GM19035 (cell line): ENCODE measurements around the gene CRTAC1.
"Not testable (repeated sequence)": the region's sequence is repeated elsewhere in the genome, so short reads cannot be mapped to it uniquely, and the experiment has no call there.

Experiments
- ATAC-seq: cut with Tn5 transposase; IDR thresholded peaks from one replicate; pipeline ENCODE4 v1.9.1; 2021; ENCODE audit not compliant: unreplicated experiment

Gene CRTAC1

DNA sequence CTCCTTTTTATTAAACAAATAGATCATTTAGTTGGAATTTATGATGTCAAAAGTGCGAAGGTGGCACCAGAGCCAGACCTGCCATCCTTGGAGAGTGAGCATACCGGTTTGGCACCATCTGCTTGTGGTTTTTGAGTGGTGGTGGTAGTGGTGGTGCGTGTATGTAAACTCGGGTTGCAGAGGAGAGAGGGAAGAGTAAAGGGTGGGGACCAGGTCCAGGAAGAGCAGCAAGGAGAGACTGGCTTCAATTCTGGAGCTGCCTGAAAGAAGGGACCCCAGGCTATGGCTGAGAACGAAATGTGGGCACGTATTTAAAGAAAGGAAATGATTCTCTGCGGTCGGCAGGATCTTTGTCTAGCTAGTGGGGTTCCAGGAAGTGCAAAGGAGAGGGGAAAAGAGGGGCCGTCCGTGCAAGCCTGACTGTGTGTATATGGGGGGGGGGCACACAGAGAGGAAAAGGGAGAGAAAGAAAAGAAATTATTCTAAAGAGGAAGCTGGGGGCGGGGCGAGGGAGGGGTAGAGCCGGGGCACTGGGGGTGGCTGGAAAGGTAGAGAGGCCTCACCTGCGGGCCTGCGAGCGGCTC is 181.2 kb downstream of the CRTAC1 start:
- peak; percentile 36 for ATAC-seq

DNA sequence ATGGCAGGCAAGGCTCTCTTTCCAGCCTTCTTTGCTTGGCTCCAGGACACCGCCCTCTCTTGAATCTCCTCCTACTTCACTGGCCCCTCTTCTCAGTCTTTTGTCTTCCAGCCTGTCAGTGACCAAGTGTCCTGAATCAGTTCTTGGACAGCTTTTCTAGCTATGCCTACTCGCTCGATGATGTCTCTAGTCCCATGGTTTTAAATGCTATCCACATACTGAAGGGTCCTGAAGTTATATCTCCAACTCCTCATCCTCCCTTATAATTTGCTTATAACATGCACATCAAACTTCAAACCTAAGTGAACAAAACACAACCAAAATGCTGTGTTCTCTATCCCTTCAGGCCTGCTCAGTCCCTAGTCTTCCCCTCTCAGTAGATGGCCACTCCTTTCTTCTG is 185.7 kb downstream of the CRTAC1 start:
- ATAC-seq, result no peak

GRCh38 chr10:97843972-97844371 is 186.4 kb downstream of the CRTAC1 start:
- ATAC-seq, result not testable (repeated sequence)

DNA sequence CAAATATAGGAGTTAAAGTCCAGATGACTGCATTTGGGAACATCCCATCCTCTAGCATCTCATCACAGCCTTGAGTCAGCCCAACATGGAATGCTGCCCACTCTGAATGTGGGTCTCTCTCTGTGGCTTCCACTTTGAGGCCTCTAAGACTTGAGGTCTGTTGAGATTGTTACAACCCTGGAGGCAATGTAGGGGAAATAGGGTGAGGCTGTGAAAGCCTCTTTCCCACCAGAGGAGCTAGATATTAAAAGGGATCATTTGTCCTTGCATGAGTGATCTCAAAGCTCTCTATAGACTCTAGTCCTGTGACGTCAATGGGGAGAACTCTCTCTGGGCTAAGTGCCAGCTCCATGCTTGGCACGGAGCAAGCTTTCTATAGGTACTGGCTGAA is 187.1 kb downstream of the CRTAC1 start:
- ATAC-seq, result no peak

GRCh38 chr10:97842656-97843280 is 187.7 kb downstream of the CRTAC1 start:
- no peak for ATAC-seq

DNA sequence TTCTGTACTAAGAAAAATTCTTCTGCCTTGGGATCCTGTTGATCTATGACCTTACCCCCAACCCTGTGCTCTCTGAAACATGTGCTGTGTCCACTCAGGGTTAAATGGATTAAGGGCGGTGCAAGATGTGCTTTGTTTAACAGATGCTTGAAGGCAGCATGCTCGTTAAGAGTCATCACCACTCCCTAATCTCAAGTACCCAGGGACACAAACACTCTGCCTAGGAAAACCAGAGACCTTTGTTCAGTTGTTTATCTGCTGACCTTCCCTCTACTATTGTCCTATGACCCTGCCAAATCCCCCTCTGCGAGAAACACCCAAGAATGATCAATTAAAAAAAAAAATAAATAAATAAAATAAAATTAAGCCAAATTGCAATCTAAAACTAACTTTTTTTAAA is 188.3 kb downstream of the CRTAC1 start:
- ATAC-seq, result not testable (repeated sequence)

GRCh38 chr10:97841166-97841565 is 189.3 kb downstream of the CRTAC1 start:
- not testable (repeated sequence) for ATAC-seq

DNA sequence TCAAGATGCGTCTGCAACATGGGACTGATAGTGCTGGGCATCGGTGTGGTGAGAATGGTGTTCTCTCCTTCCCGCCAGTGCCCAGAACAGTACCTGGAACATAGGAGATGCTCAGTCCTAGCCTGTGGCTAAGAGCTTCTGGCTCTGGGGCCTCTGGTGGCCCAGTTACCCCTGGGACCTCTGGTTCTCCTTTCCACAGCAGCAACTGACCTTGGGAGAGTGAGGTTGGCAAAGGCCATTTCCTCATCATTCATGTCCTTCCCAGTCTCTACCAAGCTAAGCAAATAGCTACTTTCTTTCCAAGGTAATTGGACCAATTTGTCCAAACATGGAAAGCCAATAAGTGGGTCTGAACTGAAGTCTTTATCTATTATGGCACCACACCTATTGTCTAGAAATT is 192.3 kb downstream of the CRTAC1 start:
- no peak for ATAC-seq

DNA sequence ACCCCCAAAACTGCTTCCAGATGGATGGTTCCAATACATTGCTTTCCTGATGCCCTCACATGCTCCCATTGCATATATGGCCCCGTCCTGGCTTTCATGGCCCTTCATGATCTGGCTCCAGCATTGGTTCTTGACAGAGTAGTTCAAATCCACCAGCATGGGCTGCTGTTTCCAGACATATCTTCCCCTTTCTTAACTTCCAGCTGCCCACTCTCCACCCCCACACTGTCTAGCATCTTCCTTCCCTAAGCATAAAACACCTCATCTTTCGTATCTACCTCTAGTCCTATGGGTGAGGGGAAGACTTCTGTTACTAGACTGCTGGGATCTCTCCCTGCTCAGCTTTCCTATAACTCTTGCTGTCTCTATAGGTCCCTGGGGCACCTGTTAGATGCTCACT is 194.0 kb downstream of the CRTAC1 start:
- no peak for ATAC-seq

GRCh38 chr10:97831259-97831658 is 199.2 kb downstream of the CRTAC1 start:
- ATAC-seq, result no peak

DNA sequence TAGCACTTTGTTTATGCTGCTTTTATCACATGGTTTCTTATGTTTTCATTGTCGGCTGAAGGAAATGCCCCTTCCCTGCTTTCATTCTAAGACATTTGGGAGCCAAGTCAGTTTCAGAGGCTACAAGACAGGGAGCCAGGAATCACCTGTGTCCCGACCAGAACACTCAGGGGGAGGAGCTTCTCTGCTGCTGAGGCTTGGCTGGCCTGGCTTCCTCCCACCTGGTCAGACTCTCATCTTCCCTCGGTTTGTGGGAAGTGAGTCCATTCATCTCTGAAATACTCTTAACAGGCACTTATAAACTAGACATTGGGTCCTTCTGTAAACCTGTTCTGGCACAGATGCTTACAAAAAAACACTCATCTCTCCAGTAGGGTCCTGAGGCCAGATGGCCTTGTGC is 200.4 kb downstream of the CRTAC1 start:
- ATAC-seq, result no peak

GRCh38 chr10:97828721-97829120 is 201.7 kb downstream of the CRTAC1 start:
- ATAC-seq, result no peak

DNA sequence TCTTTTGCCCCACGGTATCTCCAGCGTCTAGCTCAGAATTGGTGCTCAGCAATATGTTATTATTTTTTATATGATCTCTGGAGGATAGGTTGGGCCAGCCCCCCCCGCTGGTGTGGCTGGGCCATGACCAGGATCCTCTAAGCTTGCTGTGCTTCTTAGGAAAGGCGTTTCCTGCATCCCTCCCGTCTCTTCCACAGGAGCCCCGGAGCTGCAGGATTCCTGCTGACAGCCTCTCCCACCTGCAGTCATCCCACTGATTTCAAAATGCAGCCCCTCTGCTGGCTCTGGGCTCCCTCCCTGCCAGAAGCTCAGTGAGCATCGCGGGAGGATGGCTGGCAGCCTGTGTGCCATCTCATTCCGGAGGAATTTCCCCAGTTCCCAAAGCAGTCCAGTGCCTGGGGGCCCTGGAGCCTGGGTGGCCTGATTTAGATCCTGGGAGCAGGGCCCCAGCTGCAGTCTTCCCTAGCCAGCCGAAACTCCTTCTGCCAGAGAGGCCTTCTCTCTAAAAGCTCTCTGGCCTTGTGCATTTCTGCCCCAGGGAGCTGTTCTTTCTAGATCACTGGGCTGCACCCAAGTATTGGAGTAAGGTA is 202.6 kb downstream of the CRTAC1 start:
- ATAC-seq, result no peak

DNA sequence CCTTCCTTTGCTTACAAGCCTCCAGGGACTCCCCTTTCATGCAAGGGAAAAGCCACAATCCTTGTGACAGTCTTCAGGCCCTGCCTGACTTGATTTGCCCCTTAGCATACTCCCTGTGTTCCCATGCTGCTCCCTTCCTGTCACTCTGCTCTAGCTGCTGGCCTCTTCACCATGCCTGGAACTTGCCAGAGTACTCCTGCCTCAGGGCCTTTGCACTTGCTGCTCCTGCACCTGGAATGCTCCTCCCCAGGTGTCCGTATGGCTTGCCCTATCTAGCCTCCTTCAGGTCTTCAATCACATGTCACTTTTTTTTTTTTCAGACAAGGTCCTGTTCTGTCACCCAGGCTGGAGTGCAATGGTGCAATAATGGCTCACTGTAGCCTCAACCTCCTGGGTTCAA is 203.5 kb downstream of the CRTAC1 start:
- ATAC-seq, result no peak

DNA sequence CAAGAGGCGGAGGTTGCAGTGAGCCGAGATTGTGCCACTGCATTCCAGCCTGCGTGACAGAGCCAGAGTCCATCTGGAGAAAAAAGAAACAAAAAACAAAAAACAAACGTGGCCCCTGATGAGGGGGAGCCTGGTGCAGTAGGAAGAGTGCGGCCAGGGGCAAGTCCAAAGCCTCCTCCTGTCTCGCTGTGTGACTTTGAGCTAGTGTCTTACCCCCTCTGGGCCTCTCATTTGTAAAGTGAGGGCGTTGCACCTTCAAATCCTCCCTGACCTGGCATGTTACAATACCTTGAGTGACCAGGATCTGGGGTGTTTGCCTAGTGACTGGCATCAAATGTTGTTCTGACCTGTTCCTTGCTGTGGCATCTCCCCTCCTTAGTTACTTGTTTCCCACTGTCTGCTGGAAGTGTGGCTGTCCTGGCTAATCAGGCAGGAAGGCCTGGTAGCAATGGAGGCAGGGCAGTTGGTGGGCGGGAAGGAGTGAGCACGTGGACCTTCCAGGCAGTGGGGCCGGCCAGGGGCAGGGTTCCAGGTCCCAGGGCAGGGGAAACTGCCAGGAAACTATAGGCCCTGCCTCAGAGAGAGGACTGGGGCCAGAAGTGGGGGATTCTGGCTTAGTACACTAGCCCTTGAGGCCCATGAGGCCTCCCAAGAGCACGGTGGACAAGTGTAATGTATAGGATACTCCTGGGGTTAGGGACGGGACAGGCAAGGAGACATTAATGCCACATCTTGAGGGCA is 205.2 kb downstream of the CRTAC1 start:
- no peak for ATAC-seq

DNA sequence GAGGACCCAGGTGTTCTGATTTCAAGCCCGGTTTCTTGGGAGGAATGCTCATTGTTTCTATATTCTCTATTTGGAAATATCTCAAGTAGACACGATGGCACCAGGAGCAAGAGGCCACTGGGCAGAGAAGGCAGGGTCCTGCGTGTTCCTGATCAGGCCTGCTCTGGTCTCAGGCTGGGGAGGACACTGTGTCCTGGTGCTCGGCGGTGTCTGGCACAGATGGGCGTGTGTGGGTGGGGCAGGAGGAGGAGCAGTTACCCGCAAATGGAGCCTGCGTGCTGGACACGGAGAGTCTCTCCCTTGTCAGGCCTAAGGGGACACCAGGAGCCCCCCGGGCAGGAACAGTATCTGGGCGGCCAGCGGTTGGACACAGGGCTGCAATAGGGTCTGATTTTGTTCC is 206.7 kb downstream of the CRTAC1 start:
- no peak for ATAC-seq

GRCh38 chr10:97822261-97822687 is 208.1 kb downstream of the CRTAC1 start:
- ATAC-seq, result no peak

- no peak for ATAC-seq
These were observed 208.9 kb downstream of the CRTAC1 start for GRCh38 chr10:97821308-97822038.

DNA sequence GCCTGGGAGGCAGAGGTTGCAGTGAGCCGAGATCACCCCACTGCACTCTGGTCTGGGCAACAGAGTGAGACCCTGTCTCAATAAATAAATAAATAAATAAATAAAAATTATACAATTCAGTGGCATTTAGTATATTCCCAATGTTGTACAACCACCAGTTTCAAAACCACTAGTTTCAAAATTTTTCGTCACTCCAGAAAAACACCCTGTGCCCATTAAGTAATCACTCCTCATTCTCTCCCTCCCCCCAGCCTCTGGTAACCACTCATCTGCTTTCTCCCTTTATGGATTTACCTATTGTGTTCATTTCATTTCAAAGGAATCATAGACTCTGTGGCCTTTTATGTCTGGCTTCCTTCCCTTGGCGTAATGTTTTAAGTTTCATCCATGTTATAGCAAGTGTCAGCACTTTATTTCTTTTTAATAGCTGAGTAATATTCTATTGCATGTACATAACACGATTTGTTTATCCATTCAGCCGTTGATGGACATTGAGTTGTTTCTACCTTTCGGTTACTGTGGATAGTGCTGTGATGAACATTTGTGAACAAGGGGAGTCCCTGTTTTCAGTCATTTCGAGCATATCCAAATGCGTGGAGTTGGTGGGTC is 210.2 kb downstream of the CRTAC1 start:
- no peak for ATAC-seq

DNA sequence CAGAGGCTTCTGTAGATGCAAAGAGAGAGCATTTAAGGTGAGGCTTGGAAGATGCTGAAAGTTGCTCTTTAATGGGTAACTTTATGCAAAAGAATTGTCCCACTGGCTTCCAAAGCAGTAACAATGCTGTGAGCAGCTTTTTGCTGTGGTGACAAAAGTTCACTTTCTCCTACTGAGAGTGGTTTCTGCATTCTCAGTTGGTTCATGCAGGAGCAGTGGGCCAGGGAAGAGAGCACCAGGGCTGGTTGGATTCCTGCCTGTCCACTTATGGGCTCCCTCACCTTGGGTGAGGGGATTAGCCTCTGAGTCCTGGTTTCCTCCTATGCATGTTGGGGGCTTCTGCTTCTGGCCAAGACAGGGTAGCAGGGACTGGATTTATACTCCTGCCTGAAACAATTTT is 211.8 kb downstream of the CRTAC1 start:
- no peak for ATAC-seq

- ATAC-seq, result no peak
These were observed 213.8 kb downstream of the CRTAC1 start for GRCh38 chr10:97816609-97817008.
